SK-N-SH (cell line): ENCODE results near the gene SDR39U1. TPM values are rescaled to one million over a fixed set of nuclear protein-coding genes. Genes with fewer than 3 reads are reported as not detected.

Source experiments
- CTCF ChIA-PET: fragments of 300-600, 350-600 bp; formaldehyde crosslinking; extraction: SDS; loops from one replicate; lab custom pipeline; 2021; lab: Yijun Ruan, JAX
- POLR2A ChIA-PET: fragments of 350-600 bp; sonication (Branson Sonifier 250); formaldehyde crosslinking; extraction: SDS; loops from one replicate; lab custom pipeline; 2020; ENCODE audit warnings: antibody characterized with exemption, inconsistent platforms; lab: Yijun Ruan, JAX
- DNase-seq: peaks from one replicate; pipeline ENCODE4 v3.0.0; 2012
- H2AFZ ChIP-seq: fragments of 200-600 bp; sonication (generic); 2 replicates; pipeline ENCODE4 v1.8.1; 2016; ENCODE audit warnings: antibody characterized with exemption, mild to moderate bottlenecking, low read depth
- H3F3A ChIP-seq: fragments of 200-600 bp; sonication (generic); replicated peaks from 2 replicates; pipeline ENCODE3; 2016; ENCODE audit warnings: antibody characterized with exemption, mild to moderate bottlenecking; ENCODE audit not compliant: insufficient read depth
- H3K27ac ChIP-seq, 2 experiments: fragments of 200-500 bp in 1 of 2; fragments of 200-600 bp in 1 of 2; sonication (Bioruptor generic) in 1 of 2; sonication (generic), shearing (Covaris generic) in 1 of 2; 2 replicates each; pipeline versions ENCODE4 v1.5.1 to v1.6.1; 2014 to 2016; ENCODE audit warnings: low read depth in 2 of 2, inconsistent platforms in 1 of 2, low read length in 1 of 2, mild to moderate bottlenecking in 1 of 2, mixed read lengths in 1 of 2
- H3K27me3 ChIP-seq: fragments of 200-600 bp; sonication (generic), shearing (Covaris generic); 2 replicates; pipeline ENCODE4 v1.6.1; 2016; ENCODE audit warnings: mixed run types; ENCODE audit not compliant: insufficient read depth
- H3K36me3 ChIP-seq, 2 experiments: fragments of 200-500 bp in 1 of 2; fragments of 200-600 bp in 1 of 2; sonication (Bioruptor generic) in 1 of 2; sonication (generic) in 1 of 2; replicated peaks in 1 of 2; 2 replicates each; pipeline versions ENCODE3 to v1.5.1; 2014 to 2016; ENCODE audit warnings: low read length in 1 of 2, mild to moderate bottlenecking in 1 of 2; ENCODE audit not compliant: insufficient read depth in 2 of 2, control insufficient read depth in 1 of 2
- H3K4me1 ChIP-seq, 2 experiments: fragments of 200-500 bp in 1 of 2; fragments of 200-600 bp in 1 of 2; sonication (Bioruptor generic) in 1 of 2; sonication (generic), shearing (Covaris generic) in 1 of 2; 2 replicates each; pipeline versions ENCODE4 v1.5.1 to v1.6.1; 2014 to 2016; ENCODE audit warnings: low read depth in 1 of 2, low read length in 1 of 2, mixed run types in 1 of 2; ENCODE audit not compliant: insufficient read depth in 2 of 2, control insufficient read depth in 1 of 2
- H3K4me2 ChIP-seq: fragments of 200-600 bp; sonication (generic), shearing (Covaris generic); 2 replicates; pipeline ENCODE4 v1.6.1; 2017; ENCODE audit warnings: mixed run types
- H3K4me3 ChIP-seq, 2 experiments: fragments of 200-500 bp in 1 of 2; fragments of 200-600 bp in 1 of 2; sonication (Bioruptor generic) in 1 of 2; sonication (generic), shearing (Covaris generic) in 1 of 2; 2 replicates each; pipeline versions ENCODE4 v1.5.1 to v1.8.1; 2014 to 2016; ENCODE audit warnings: low read depth in 2 of 2, inconsistent platforms in 1 of 2, low read length in 1 of 2, mild to moderate bottlenecking in 1 of 2, mixed read lengths in 1 of 2, moderate library complexity in 1 of 2
- H3K79me2 ChIP-seq: fragments of 200-600 bp; sonication (generic); 2 replicates; pipeline ENCODE4 v1.8.1; 2017; ENCODE audit warnings: mild to moderate bottlenecking; ENCODE audit not compliant: insufficient read depth
- H3K9ac ChIP-seq: fragments of 200-600 bp; sonication (generic); 2 replicates; pipeline ENCODE4 v1.6.1; 2017; ENCODE audit warnings: mixed run types
- H3K9me2 ChIP-seq: fragments of 200-600 bp; sonication (generic); 2 replicates; pipeline ENCODE4 v1.6.1; 2017; ENCODE audit warnings: mixed run types
- H3K9me3 ChIP-seq: fragments of 200-600 bp; sonication (generic); 2 replicates; pipeline ENCODE4 v1.6.1; 2017; ENCODE audit warnings: mixed run types, mild to moderate bottlenecking, moderate library complexity
- H4K20me1 ChIP-seq: fragments of 200-600 bp; sonication (generic); 2 replicates; pipeline ENCODE4 v1.6.1; 2017; ENCODE audit warnings: mild to moderate bottlenecking, mixed run types; ENCODE audit not compliant: insufficient read depth
- CHD2 ChIP-seq: fragments of 150-350 bp; IDR thresholded peaks from 2 replicates; pipeline ENCODE4 v1.6.1; 2018; ENCODE audit warnings: low read length; ENCODE audit not compliant: partially characterized antibody
- EZH2phosphoT487 ChIP-seq: fragments of 200-600 bp; sonication (generic); IDR thresholded peaks from 2 replicates; pipeline ENCODE4 v1.6.1; 2017; ENCODE audit warnings: low read depth, mixed run types, mild to moderate bottlenecking, antibody characterized with exemption, moderate library complexity, borderline replicate concordance
- FOXM1 ChIP-seq: IDR thresholded peaks from 2 replicates; pipeline ENCODE4 v1.4.0; 2012; ENCODE audit warnings: low read depth, mild to moderate bottlenecking
- GATA2 ChIP-seq: sonication (generic); formaldehyde crosslinking; IDR thresholded peaks from 2 replicates; pipeline ENCODE4 v1.5.0; 2020; ENCODE audit warnings: mild to moderate bottlenecking, missing genetic modification reagents
- JUND ChIP-seq: IDR thresholded peaks from 2 replicates; pipeline ENCODE4 v1.4.0; 2012
- MAX ChIP-seq: IDR thresholded peaks from 2 replicates; pipeline ENCODE4 v1.4.0; 2012; ENCODE audit warnings: low read depth
- NFIC ChIP-seq: IDR thresholded peaks from 2 replicates; pipeline ENCODE4 v1.4.0; 2012; ENCODE audit warnings: borderline replicate concordance
- PBX3 ChIP-seq: IDR thresholded peaks from 2 replicates; pipeline ENCODE4; 2012
- POLR2AphosphoS5 ChIP-seq: IDR thresholded peaks from 2 replicates; pipeline ENCODE4 v1.6.1; 2012; ENCODE audit warnings: low read depth, low read length
- RAD21 ChIP-seq: IDR thresholded peaks from 2 replicates; pipeline ENCODE4 v1.6.1; 2012; ENCODE audit warnings: mild to moderate bottlenecking, low read length
- RXRA ChIP-seq: IDR thresholded peaks from 2 replicates; pipeline ENCODE4 v1.4.0; 2012; ENCODE audit warnings: low read depth, mild to moderate bottlenecking, borderline replicate concordance
- USF1 ChIP-seq: IDR thresholded peaks from 2 replicates; pipeline ENCODE4 v1.4.0; 2012; ENCODE audit warnings: low read depth, borderline replicate concordance
- USF2 ChIP-seq: fragments of 150-350 bp; IDR thresholded peaks from 2 replicates; pipeline ENCODE4 v1.6.1; 2017; ENCODE audit warnings: antibody characterized with exemption, low read length, low read depth, borderline replicate concordance
- WGBS: methylation state at CpG from one replicate; pipeline ENCODE4 v1.1.6; 2017; ENCODE audit warnings: low lambda C conversion rate; 5-methylcytosine and 5-hydroxymethylcytosine counted together
- polyA plus RNA-seq, 3 experiments: library from polyadenylated mRNA; depleted of rRNA; stranded (reverse); fragments of >200 nt; gene quantifications; 2 replicates each; pipeline ENCODE4 v1.2.3, GENCODE V29; 2012

SDR39U1 gene
- polyA plus RNA-seq, 1 of the 3 experiments (the other 2 are of a cell fraction) = 81.8 TPM

GRCh38 chr14:24440606-24441399 is 1.8 kb downstream of the SDR39U1 start:
- Histone ChIP-seq H3K27ac (peak overlapping the region in 1 of 2 experiments; percentile 97; a peak in 2 of 4 replicates), H3K9me3 (no peaks in the 10 kb centered on the region), H3K79me2 (peaks cover 30% of the 10 kb centered on the region), H3K9me2 (no peaks in the 10 kb centered on the region), H3K4me1 (peaks cover 0 to 17% of the 10 kb centered on the region in 2 experiments; a peak in 2 of 4 replicates), H3K36me3 (peaks cover 33 to 55% of the 10 kb centered on the region in 2 experiments), H3K9ac (peak overlapping the region; percentile 97; the same call in 1 of the 2 replicates), H2AFZ (no peak overlapping the region), H3F3A (peaks cover 22% of the 10 kb centered on the region), H3K27me3 (no peaks in the 10 kb centered on the region), H4K20me1 (peaks cover 4% of the 10 kb centered on the region; the same call in 1 of the 2 replicates), H3K4me3 (peak overlapping the region in 1 of 2 experiments; percentile 75; a peak in 1 of 4 replicates), H3K4me2 (peak overlapping the region; percentile 94)
- ChIA-PET POLR2A (interaction anchor here (1.6 to 1.8 kb wide), 2 partner anchors 74 to 107 kb away, joined by 6 to 7 read pairs; no protein-coding TSS in a partner anchor), CTCF (interaction anchor here (2.2 to 16.4 kb wide), 4 partner anchors 9 to 113 kb away, joined by 11 to 445 read pairs (median 40); partner anchors contain the start of genes ADCY4, CBLN3, KHNYN and RIPK3)
- WGBS = 100% methylated on average over 6 of the region's 8 CpGs
- DNase-seq = no peak
- TF ChIP-seq GATA2 (CRISPR knock-in tag) (no peak), PBX3 (no peak), USF2 (no peak), RXRA (no peak), CHD2 (no peak), FOXM1 (no peak), USF1 (no peak), RAD21 (no peak), POLR2AphosphoS5 (no peak), NFIC (no peak), EZH2phosphoT487 (no peak), MAX (no peak), JUND (no peak)
